HepG2 (cell line): Measurements from ENCODE around the gene SLC9A9. TPM values are rescaled to one million over a fixed set of nuclear protein-coding genes. Genes with fewer than 3 reads are reported as not detected.

ENCODE experiments used
- ATAC-seq: fragments of 200-7000 bp; cut with Tn5 transposase; 3 replicates; pipeline ENCODE4 v1.9.1; 2020; ENCODE audit warnings: mild to moderate bottlenecking, moderate library complexity
- BruUV-seq: library from RNA; stranded (reverse); fragments of 400-500 nt; replicated peaks from 2 replicates; lab custom pipeline; 2021; lab: Mats Ljungman, UMichigan
- CTCF ChIA-PET: fragments of 300-600 bp; formaldehyde crosslinking; extraction: SDS; loops from one replicate; lab custom pipeline; 2021; ENCODE audit warnings: low total read pairs, inconsistent platforms, low intra/inter-chr PET ratio; lab: Yijun Ruan, JAX
- POLR2A ChIA-PET: fragments of 350-600 bp; sonication (Branson Sonifier 250); formaldehyde crosslinking; loops from one replicate; lab custom pipeline; 2020; ENCODE audit warnings: antibody characterized with exemption, inconsistent platforms; lab: Yijun Ruan, JAX
- DNase-seq: peaks from one replicate; pipeline ENCODE4 v3.0.0-alpha.2; 2015; ENCODE audit warnings: low spot score
- FAIRE-seq: peaks from 3 replicates; lab custom pipeline; 2011; peaks lifted over from hg19 to GRCh38; lab: Jason Lieb, UNC
- H2AFZ ChIP-seq: one replicate; pipeline ENCODE4 v1.6.1; 2011; ENCODE audit warnings: low read length, inconsistent platforms
- H3K27ac ChIP-seq: fragments of 300-600 bp; 3 replicates; pipeline ENCODE4 v1.8.0; 2011; ENCODE audit warnings: mixed run types, mild to moderate bottlenecking, mixed read lengths, low read length, inconsistent platforms; ENCODE audit not compliant: insufficient read depth; ENCODE audit errors: extremely low read length
- H3K27me3 ChIP-seq, 2 experiments: fragments of 200-600 bp in 1 of 2; 2 replicates in 1 of 2; 3 replicates in 1 of 2; pipeline versions ENCODE4 v1.6.0 to v1.8.0; 2011; ENCODE audit warnings: low read length in 2 of 2, mild to moderate bottlenecking in 2 of 2, moderate library complexity in 2 of 2, inconsistent platforms in 1 of 2; ENCODE audit not compliant: insufficient read depth in 2 of 2, control insufficient read depth in 1 of 2
- H3K36me3 ChIP-seq, 2 experiments: fragments of 200-600 bp in 1 of 2; replicated peaks in 1 of 2; 2 replicates in 1 of 2; 3 replicates in 1 of 2; pipeline versions ENCODE4 v1.5.1 to v1.8.0; 2011; ENCODE audit warnings: low read length in 2 of 2, inconsistent platforms in 1 of 2; ENCODE audit not compliant: insufficient read depth in 2 of 2, control insufficient read depth in 1 of 2
- H3K4me1 ChIP-seq: 2 replicates; pipeline ENCODE4 v1.5.1; 2012; ENCODE audit warnings: low read length, inconsistent platforms; ENCODE audit not compliant: insufficient read depth
- H3K4me2 ChIP-seq: 2 replicates; pipeline ENCODE4 v1.6.0; 2011; ENCODE audit warnings: low read depth, low read length, inconsistent platforms
- H3K4me3 ChIP-seq, 3 experiments: fragments of 200-600 bp in 1 of 3; sonication (generic), shearing (Covaris generic) in 1 of 3; replicated peaks in 1 of 3; 2 replicates each; pipeline ENCODE4 v1.5.1; 2011 to 2016; ENCODE audit warnings: low read length in 3 of 3, inconsistent platforms in 2 of 3, low read depth in 2 of 3, mild to moderate bottlenecking in 2 of 3, control low read depth in 1 of 3, mixed read lengths in 1 of 3; ENCODE audit not compliant: insufficient read depth in 1 of 3
- H3K79me2 ChIP-seq: one replicate; pipeline ENCODE4 v1.6.1; 2011; ENCODE audit warnings: low read length, inconsistent platforms; ENCODE audit not compliant: insufficient read depth
- H3K9ac ChIP-seq: 2 replicates; pipeline ENCODE4 v1.6.0; 2011; ENCODE audit warnings: mild to moderate bottlenecking, low read depth, low read length, inconsistent platforms; ENCODE audit not compliant: insufficient read depth
- H3K9me3 ChIP-seq: 2 replicates; pipeline ENCODE4 v1.5.1; 2012; ENCODE audit warnings: mild to moderate bottlenecking, low read length
- H4K20me1 ChIP-seq: 2 replicates; pipeline ENCODE4 v1.6.0; 2011; ENCODE audit warnings: inconsistent platforms, mild to moderate bottlenecking, low read length, moderate library complexity; ENCODE audit not compliant: insufficient read depth
- HNF1B ChIP-seq: sonication (generic); formaldehyde crosslinking; IDR thresholded peaks from 2 replicates; pipeline ENCODE4 v1.5.1; 2020; ENCODE audit warnings: mild to moderate bottlenecking, moderate library complexity, missing genetic modification reagents
- HNRNPH1 ChIP-seq: fragments of 200-400 bp; formaldehyde crosslinking; optimal IDR thresholded peaks from 2 replicates; pipeline ENCODE3; 2017; ENCODE audit warnings: mild to moderate bottlenecking, low read depth, low read length
- KDM4B ChIP-seq: sonication (generic); formaldehyde crosslinking; IDR thresholded peaks from 2 replicates; pipeline ENCODE4 v1.4.0; 2020; ENCODE audit warnings: missing genetic modification reagents
- MIER3 ChIP-seq: IDR thresholded peaks from 2 replicates; pipeline ENCODE4 v1.6.1; 2016; ENCODE audit warnings: missing compliant biosample characterization, borderline replicate concordance
- NAIF1 ChIP-seq: sonication (generic); formaldehyde crosslinking; IDR thresholded peaks from 2 replicates; pipeline ENCODE4 v1.5.0; 2020; ENCODE audit warnings: mild to moderate bottlenecking, missing genetic modification reagents, borderline replicate concordance
- NONO ChIP-seq, 2 experiments: fragments of 450-650 bp in 1 of 2; sonication (generic) in 1 of 2; formaldehyde crosslinking in 1 of 2; IDR thresholded peaks in 1 of 2; conservative IDR thresholded peaks in 1 of 2; 2 replicates each; pipeline versions ENCODE4 v1.6.1 to v1.8.0; 2017 to 2022; ENCODE audit warnings: mild to moderate bottlenecking in 1 of 2, missing genetic modification reagents in 1 of 2, moderate library complexity in 1 of 2
- NR2F1 ChIP-seq, 2 experiments: fragments of 450-650 bp in 1 of 2; formaldehyde crosslinking in 1 of 2; IDR thresholded peaks; 2 replicates each; pipeline versions ENCODE4 v1.5.0 to v1.6.1; 2016 to 2020; ENCODE audit warnings: mild to moderate bottlenecking in 1 of 2, missing compliant biosample characterization in 1 of 2, missing genetic modification reagents in 1 of 2, moderate library complexity in 1 of 2
- PHF8 ChIP-seq: sonication (generic); formaldehyde crosslinking; IDR thresholded peaks from 2 replicates; pipeline ENCODE4 v1.5.0; 2020; ENCODE audit warnings: missing genetic modification reagents
- RBM39 ChIP-seq: fragments of 200-400 bp; formaldehyde crosslinking; IDR thresholded peaks from one replicate; pipeline ENCODE4 v1.6.1; 2018; ENCODE audit warnings: antibody characterized with exemption, mild to moderate bottlenecking, low read depth, low read length; ENCODE audit not compliant: poor library complexity, severe bottlenecking
- RFXAP ChIP-seq: sonication (generic); formaldehyde crosslinking; IDR thresholded peaks from 2 replicates; pipeline ENCODE4 v1.4.0; 2020; ENCODE audit warnings: missing genetic modification reagents, borderline replicate concordance
- SALL1 ChIP-seq: sonication (generic); formaldehyde crosslinking; IDR thresholded peaks from 2 replicates; pipeline ENCODE4 v1.8.0; 2022; ENCODE audit warnings: mild to moderate bottlenecking, missing genetic modification reagents
- SMARCE1 ChIP-seq: fragments of 450-650 bp; IDR thresholded peaks from 2 replicates; pipeline ENCODE4 v1.6.1; 2017; ENCODE audit warnings: borderline replicate concordance
- TCF12 ChIP-seq, 2 experiments: fragments of 450-650 bp in 1 of 2; sonication (generic) in 1 of 2; formaldehyde crosslinking in 1 of 2; IDR thresholded peaks; 2 replicates each; pipeline versions ENCODE4 v1.6.1 to v1.8.0; 2017 to 2022; ENCODE audit warnings: antibody characterized with exemption in 1 of 2, mild to moderate bottlenecking in 1 of 2, missing genetic modification reagents in 1 of 2, moderate library complexity in 1 of 2
- ZNF777 ChIP-seq: sonication (generic); formaldehyde crosslinking; IDR thresholded peaks from 2 replicates; pipeline ENCODE4 v1.4.0; 2020; ENCODE audit warnings: missing genetic modification reagents
- ZNF816 ChIP-seq: sonication (generic); formaldehyde crosslinking; IDR thresholded peaks from 2 replicates; pipeline ENCODE4 v1.8.0; 2022; ENCODE audit warnings: missing genetic modification reagents, mild to moderate bottlenecking, borderline replicate concordance
- WGBS: methylation state at CpG from one replicate; pipeline ENCODE4 v1.1.6; 2017; ENCODE audit warnings: low lambda C conversion rate; 5-methylcytosine and 5-hydroxymethylcytosine counted together
- in situ Hi-C: cut with HindIII; loops from 2 replicates; pipeline ENCODE4 v1.10.0; 2017; ENCODE audit warnings: low pct_unique_long_range_greater_than_20kb; ENCODE audit not compliant: extremely low pct_ligation_motif_present
- intact Hi-C: fragments of 100-400 bp; cut with micrococcal nuclease; formaldehyde crosslinking; loops from one replicate; pipeline ENCODE4 v1.10.0; 2022; ENCODE audit not compliant: unreplicated experiment
- polyA plus RNA-seq, 8 experiments: library from polyadenylated mRNA; depleted of rRNA in 3 of 8; stranded (reverse) in 7 of 8; unstranded in 1 of 8; fragments of >200 nt; fragmentation: Illumina TruSeq in 4 of 8; extraction: Trizol in 4 of 8; gene quantifications; 2 replicates each; pipeline versions ENCODE4 v1.2.1 to v1.2.3, GENCODE V29; 2011 to 2016; ENCODE audit warnings: low read depth in 4 of 8, missing spikeins in 1 of 8, mixed read lengths in 1 of 8; ENCODE audit not compliant: insufficient read depth in 1 of 8
- total RNA-seq, 5 experiments: library from RNA; depleted of rRNA; stranded (reverse); fragments of >200 nt; fragmentation: Illumina TruSeq; extraction: Trizol; gene quantifications; 2 replicates each; pipeline ENCODE4 v1.2.3, GENCODE V29; 2016; ENCODE audit warnings: low read depth in 1 of 5
- TF ChIP-seq, protein P1 (sequence below): sonication (generic); formaldehyde crosslinking; IDR thresholded peaks from 2 replicates; pipeline ENCODE4 v1.4.0; 2020; ENCODE audit warnings: mild to moderate bottlenecking, missing genetic modification reagents
- TF ChIP-seq, protein P2 (sequence below): sonication (generic); formaldehyde crosslinking; IDR thresholded peaks from 2 replicates; pipeline ENCODE4 v1.5.1; 2020; ENCODE audit warnings: missing genetic modification reagents, mild to moderate bottlenecking, borderline replicate concordance

Gene SLC9A9
- total and polyA plus RNA-seq, 2 of the 13 experiments (the other 11 are each of a cell fraction or from before 2014, with no cell fraction given): not detected

GRCh38 chr3:143471705-143472104 lies 376.6 kb downstream of the SLC9A9 start:
- no peak for TF ChIP-seq PHF8 (CRISPR knock-in tag)
- TF ChIP-seq KDM4B (CRISPR knock-in tag): no peak
- TF ChIP-seq TCF12 (IDR thresholded peaks at IDR 0.05): no peak
- TF ChIP-seq TCF12 (CRISPR knock-in tag; IDR thresholded peaks at IDR 0.05): no peak
- TF ChIP-seq ZNF777 (CRISPR knock-in tag): no peak
- no peak for TF ChIP-seq HNRNPH1
- no peak for TF ChIP-seq SALL1 (CRISPR knock-in tag)
- TF ChIP-seq NONO (IDR thresholded peaks at IDR 0.05): no peak
- TF ChIP-seq NONO (CRISPR knock-in tag; conservative IDR thresholded peaks at IDR 0.05): no peak
- TF ChIP-seq, protein P1, sequence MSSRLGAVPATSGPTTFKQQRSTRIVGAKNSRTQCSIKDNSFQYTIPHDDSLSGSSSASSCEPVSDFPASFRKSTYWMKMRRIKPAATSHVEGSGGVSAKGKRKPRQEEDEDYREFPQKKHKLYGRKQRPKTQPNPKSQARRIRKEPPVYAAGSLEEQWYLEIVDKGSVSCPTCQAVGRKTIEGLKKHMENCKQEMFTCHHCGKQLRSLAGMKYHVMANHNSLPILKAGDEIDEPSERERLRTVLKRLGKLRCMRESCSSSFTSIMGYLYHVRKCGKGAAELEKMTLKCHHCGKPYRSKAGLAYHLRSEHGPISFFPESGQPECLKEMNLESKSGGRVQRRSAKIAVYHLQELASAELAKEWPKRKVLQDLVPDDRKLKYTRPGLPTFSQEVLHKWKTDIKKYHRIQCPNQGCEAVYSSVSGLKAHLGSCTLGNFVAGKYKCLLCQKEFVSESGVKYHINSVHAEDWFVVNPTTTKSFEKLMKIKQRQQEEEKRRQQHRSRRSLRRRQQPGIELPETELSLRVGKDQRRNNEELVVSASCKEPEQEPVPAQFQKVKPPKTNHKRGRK: no peak
- TF ChIP-seq RBM39: no peak
- no peak for TF ChIP-seq RFXAP (CRISPR knock-in tag)
- TF ChIP-seq, protein P2, sequence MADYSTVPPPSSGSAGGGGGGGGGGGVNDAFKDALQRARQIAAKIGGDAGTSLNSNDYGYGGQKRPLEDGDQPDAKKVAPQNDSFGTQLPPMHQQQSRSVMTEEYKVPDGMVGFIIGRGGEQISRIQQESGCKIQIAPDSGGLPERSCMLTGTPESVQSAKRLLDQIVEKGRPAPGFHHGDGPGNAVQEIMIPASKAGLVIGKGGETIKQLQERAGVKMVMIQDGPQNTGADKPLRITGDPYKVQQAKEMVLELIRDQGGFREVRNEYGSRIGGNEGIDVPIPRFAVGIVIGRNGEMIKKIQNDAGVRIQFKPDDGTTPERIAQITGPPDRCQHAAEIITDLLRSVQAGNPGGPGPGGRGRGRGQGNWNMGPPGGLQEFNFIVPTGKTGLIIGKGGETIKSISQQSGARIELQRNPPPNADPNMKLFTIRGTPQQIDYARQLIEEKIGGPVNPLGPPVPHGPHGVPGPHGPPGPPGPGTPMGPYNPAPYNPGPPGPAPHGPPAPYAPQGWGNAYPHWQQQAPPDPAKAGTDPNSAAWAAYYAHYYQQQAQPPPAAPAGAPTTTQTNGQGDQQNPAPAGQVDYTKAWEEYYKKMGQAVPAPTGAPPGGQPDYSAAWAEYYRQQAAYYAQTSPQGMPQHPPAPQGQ (CRISPR knock-in tag): no peak
- TF ChIP-seq HNF1B (CRISPR knock-in tag): no peak
- no peak for TF ChIP-seq NR2F1 (CRISPR knock-in tag; IDR thresholded peaks at IDR 0.05)
- no peak for TF ChIP-seq SMARCE1
- no peak for TF ChIP-seq ZNF816 (CRISPR knock-in tag)
- no peak for TF ChIP-seq NAIF1 (CRISPR knock-in tag)
- TF ChIP-seq MIER3 (CRISPR knock-in tag): no peak
- Histone ChIP-seq H3K27me3 (no peaks in the 10 kb centered on the region; a peak in 1 of 5 replicates), H3K79me2 (no peaks in the 10 kb centered on the region), H2AFZ (no peak overlapping the region), H3K9ac (no peak overlapping the region), H3K9me3 (no peaks in the 10 kb centered on the region), H3K4me1 (no peaks in the 10 kb centered on the region), H4K20me1 (no peaks in the 10 kb centered on the region), H3K4me3 (no peak overlapping the region), H3K27ac (no peak overlapping the region), H3K36me3 (no peaks in the 10 kb centered on the region), H3K4me2 (no peak overlapping the region)
- 1% methylated on average over 2 of the region's 2 CpGs for WGBS
- DNase-seq: no peak
- in situ Hi-C loops: no loop called here
- intact Hi-C loops: no loop called here
- no TSS peak for BruUV-seq
- ChIA-PET CTCF (no interaction called here), POLR2A (no interaction called here)
- no peak for FAIRE-seq
- ATAC-seq: no peak
